ENCODE data around the gene SORBS1.
"Not testable (repeated sequence)": the region's sequence is repeated elsewhere in the genome, so short reads cannot be mapped to it uniquely, and the experiment has no call there.

The SORBS1 gene

DNA sequence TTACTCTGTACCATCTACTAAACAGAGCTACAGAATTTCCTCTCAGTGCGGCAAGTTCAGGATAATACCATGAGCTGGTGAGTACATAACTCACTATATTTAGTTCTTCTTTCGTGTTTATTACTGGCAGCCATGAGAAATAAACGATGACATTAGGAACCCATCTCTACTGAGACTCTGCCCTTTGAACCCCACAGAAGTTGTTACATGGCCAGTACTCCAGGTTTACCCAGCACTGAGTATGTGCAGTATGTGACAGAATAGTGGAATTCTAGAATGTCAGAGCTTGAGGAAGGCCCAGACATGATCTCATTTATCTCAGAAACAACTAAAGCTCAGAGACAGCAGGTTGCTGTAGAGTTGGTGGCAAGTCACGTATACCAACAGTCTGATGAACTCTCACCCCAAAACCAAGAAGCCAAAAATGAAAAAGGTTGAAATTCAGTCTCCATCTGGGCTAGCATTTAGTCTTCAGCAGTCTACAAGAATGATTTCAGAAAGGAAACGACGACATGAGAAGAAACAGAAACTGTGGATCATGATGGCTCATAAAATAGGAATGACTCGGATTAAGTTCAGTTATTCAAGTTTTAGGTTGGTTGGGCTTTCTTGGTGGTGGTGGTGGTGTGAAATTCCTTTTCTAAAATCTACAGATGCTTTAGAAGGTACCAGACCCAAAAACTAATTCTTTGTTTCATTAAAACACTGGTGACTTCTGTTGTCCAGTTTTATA, 78.5 kb downstream of the SORBS1 start:
- DNase-seq (ENCODE audit: low read depth), result peak; percentile 34

DNA sequence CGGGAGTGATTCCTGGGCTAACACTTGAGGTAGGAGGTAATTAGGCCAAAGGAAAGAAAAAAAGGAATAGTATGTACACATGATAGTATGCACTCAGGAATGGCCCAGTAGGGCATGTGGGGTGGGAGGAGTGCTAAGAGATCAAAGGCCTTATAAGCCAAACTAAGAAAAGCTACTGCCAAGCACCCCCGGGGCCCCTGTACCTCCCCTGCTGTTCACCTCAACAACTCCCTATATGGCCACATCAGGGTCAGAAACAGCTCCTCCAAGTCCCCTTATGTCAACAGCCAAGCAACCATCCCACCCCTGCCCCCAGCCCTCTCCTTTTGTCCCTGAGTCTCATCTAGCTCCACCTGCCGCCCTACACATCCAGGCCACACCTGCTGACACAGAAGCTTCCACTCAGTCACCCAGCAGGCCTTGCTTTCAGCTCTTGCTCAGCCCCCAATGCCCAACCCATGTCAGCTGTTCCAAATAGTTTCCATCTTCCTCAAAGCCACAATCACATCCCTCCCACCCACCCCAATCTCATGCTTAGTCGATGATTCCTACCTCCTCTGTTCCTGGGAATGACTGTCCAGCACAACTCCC, 80.2 kb downstream of the SORBS1 start:
- peak; percentile 13 for DNase-seq (ENCODE audit: low read depth)

DNA sequence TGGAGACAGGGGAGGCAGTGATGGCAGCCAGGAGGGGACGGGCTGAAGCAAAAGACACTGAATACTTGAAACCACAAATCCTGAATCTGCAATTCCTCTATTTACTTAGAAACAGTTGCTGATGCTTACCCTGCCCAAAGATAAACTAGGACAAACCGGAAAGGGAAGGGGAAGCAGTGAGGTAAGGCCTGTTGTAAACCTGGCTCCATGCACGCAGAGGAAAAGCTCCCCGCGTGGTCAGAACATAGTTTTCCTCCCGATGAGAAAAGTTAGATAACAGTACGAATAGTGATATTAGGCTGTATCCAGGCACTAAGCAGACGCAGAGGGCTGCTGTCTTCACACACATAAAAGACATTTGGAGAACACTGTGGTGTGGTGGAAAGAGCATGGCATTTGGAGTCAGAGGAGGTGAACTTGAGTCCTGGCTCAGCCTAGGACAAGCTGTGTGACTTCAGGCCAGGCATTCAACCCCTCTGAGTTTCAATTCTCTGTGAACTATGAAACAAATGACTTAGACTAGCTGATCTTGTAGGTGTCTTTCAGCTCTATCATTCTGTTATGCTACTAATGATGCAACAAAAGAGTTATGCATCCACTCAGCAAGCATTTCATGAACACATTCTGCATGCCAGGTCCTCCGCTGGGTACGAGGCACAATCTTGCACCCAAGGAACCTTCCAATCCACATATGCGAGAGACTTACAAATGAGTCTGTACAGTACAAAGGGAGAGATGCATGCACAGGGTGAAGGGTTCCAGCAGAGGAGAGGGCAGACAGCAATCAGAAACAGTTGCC, 80.9 kb downstream of the SORBS1 start:
- DNase-seq (ENCODE audit: low read depth), result no peak

DNA sequence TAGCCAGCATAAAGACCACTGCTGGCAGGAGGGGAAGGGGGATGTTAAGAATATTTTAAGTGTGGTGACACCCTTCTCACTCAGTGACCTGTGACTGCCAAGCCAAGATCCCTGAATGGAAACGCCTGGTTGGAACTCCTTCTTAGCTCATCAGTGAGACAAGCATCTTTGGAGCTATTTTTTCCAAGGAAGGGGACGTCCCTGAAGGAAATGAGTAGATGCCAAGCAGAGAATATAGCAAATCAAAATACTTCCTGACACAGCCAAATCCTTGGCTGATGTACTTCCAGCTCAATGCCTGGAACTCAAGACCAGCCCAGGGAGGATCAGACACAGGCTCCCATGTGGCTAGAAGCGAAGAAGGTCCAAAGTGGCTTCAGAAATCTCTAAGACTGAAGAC, 82.2 kb downstream of the SORBS1 start:
- peak; percentile 14 for DNase-seq (ENCODE audit: low read depth)

GRCh38 chr10:95478185-95478584, 83.0 kb downstream of the SORBS1 start:
- DNase-seq (ENCODE audit: low read depth), result no peak

DNA sequence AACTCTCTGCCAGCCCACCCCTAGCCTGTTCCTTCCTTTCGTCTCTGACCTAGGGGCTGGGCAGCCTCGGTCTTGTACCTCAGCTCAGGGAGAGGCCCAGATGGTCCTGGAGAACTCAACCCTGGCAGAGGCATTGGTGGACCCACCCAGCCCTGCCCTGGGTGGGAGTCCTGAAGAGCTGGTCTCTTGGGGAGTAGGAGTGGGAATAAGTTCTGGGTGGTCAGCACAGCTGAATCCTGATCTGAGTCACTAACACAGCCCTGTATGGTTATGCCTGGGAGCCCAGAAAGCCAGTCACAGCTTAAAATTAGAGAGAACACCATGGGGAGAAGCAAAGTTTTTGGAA, 84.0 kb downstream of the SORBS1 start:
- DNase-seq (ENCODE audit: low read depth), result no peak

- DNase-seq (ENCODE audit: low read depth), result no peak
Observed at GRCh38 chr10:95476469-95477174, 84.5 kb downstream of the SORBS1 start.

DNA sequence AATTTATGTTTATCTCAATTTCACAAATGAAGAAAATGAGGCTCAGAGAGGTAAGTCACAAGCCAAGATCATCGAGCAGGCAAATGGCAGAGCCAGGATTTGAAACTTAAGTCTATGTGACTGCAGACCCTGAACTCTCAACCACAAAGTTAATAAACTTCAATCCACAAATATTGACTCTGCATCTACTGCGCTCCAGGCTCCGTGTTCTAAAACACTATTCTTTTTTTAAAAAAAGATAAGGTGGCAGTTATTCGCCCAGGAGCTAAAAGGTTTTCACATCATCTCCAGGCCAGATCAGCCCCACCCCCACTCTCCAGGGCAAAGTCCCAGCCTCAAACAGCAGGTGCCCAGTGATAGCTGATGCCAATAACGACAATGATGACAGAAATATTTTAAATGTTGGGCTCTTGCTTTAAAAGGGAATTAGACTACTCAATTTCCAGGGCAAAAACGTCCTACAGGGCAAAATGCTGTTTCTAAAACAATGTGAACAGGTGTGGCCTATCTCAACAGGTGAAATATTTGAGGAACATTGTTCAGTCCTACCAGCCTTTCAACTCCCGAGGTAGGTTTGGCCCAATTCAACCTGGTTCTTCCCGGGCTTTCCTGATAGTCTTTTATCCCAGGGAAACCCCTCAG, 85.2 kb downstream of the SORBS1 start:
- no peak for DNase-seq (ENCODE audit: low read depth)

DNA sequence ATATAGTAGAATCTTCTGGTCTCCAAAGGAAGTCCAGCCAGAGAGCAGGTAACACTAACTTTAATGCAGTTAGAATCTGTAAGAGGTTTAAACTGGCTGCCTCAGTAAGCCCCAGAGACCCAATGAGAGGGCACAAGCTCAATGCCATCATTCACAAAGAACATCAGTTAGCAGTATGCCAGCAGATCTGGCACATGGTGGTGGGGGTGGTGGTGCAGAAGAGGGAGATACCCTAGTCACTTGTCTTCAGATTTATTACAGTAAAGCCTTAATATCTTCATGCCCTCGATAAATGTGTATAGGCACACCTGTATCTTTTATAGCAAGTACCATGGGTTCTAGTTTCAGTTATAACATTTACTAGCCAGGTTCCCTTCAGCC, 86.2 kb downstream of the SORBS1 start:
- no peak for DNase-seq (ENCODE audit: low read depth)

GRCh38 chr10:95474228-95475002, 86.8 kb downstream of the SORBS1 start:
- peak; percentile 63 for DNase-seq (ENCODE audit: low read depth)

DNA sequence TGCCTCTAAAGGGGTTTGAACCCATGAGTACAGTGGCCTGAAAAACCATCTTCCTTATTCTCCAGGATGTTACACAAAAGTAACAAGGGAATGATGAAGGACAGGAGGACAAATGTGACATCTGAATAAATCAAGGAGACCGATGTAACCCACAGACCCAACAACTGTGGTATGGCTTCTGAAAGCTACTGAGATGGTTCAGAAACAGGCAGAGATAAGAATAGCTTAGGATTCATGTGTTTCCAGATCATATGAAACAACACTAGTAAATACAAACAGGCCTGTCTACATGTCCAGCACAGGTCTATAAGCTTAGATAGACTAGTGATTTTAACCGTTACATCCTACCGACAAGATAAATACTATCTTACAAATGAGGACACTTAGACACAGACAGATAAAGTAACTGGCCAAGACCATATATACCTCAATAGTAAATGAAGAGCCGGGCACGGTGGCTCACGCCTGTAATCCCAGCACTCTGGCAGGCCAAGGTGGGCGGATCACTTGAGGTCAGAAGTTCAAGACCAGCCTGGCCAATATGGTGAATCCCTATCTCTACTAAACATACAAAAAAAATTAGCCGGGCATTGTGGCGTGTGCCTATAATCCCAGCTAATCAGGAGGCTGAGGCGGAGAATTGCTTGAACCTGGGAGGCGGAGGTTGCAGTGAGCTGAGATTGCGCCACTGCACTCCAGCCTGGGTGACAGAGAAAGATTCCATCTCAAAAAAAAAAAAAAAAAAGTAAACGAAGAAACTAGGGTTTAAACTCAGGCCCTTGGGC, 88.7 kb downstream of the SORBS1 start:
- no peak for DNase-seq (ENCODE audit: low read depth)

DNA sequence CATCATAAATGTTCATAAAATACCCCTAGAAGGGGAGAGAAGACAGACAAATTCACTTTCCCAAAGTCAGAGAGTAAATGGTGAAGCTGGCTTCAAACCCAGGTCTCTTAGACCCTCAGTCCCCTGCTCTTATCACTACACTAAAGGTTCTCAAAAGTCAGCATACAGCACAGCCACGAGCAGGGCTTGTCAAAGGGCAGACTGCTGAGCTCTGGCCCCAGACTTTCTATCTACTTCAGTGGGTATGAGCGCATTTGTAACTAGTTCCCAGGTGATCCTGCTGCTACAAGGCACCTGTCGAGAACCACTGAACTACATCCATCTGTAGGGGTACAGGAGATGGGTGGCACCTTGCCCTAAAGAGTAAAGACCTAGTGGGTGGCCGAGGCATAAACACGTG, 91.5 kb downstream of the SORBS1 start:
- DNase-seq (ENCODE audit: low read depth), result no peak

- no peak for DNase-seq (ENCODE audit: low read depth)
Observed at GRCh38 chr10:95469251-95469650, 91.9 kb downstream of the SORBS1 start.

DNA sequence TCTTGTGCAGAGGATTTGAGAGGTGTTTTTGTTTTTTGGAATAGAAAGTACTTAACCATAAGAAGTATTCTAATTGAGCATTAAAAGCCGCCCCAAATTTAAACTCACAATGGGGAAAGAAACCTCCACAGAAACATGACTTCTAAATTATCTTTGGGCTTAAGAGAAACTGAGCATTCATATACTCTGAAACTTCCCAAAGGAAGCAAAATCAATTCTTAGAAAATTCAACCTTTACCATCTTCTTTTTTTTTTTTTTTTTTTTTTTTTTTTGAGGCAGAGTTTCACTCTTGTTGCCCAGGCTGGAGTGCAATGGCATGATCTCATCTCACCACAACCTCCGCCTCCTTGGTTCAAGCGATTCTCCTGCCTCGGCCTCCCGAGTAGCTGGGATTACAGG, 93.5 kb downstream of the SORBS1 start:
- not testable (repeated sequence) for DNase-seq (ENCODE audit: low read depth)

DNA sequence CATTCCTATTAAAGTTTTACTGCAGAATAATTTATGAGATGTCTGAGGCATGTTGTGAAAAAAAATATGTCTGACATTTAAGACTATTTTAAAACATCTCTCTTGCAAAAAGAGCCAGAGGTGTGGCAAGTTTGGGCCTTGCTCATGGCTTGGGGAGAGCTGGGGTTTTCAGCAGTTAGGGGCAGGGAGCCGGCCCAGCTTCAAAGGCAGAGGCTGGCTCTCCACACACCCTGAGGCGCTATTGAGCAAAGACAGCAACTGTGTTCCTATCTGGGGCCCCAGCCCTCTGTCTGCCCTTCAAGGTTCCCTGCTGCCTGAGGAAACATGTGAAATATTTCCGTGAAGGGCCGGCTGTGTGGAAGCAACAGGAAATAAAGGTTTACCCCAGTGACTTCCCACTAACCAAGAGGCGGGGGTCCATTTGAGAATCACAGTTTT, 94.0 kb downstream of the SORBS1 start:
- peak; percentile 54 for DNase-seq (ENCODE audit: low read depth)

DNA sequence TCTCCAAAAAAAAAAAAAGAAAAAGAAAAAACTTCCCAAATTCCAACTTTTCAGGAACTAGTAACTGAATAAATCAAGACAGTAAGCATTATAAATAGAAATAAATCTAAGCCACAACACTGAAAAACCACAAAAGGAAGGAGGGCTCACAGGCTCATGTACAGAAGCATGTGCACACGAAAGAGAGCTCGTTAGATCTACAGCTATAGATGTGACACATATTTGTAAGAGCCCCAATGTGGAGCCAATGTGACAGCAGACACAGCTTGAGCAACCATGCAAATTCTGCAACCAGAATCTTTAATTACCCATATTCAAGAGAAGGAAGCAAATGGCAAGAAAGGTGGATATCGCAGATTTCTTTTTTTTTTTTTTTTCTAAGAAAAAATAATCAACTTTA, 94.7 kb downstream of the SORBS1 start:
- DNase-seq (ENCODE audit: low read depth), result no peak

- DNase-seq (ENCODE audit: low read depth), result no peak
Observed at GRCh38 chr10:95464280-95464679, 96.9 kb downstream of the SORBS1 start.

DNA sequence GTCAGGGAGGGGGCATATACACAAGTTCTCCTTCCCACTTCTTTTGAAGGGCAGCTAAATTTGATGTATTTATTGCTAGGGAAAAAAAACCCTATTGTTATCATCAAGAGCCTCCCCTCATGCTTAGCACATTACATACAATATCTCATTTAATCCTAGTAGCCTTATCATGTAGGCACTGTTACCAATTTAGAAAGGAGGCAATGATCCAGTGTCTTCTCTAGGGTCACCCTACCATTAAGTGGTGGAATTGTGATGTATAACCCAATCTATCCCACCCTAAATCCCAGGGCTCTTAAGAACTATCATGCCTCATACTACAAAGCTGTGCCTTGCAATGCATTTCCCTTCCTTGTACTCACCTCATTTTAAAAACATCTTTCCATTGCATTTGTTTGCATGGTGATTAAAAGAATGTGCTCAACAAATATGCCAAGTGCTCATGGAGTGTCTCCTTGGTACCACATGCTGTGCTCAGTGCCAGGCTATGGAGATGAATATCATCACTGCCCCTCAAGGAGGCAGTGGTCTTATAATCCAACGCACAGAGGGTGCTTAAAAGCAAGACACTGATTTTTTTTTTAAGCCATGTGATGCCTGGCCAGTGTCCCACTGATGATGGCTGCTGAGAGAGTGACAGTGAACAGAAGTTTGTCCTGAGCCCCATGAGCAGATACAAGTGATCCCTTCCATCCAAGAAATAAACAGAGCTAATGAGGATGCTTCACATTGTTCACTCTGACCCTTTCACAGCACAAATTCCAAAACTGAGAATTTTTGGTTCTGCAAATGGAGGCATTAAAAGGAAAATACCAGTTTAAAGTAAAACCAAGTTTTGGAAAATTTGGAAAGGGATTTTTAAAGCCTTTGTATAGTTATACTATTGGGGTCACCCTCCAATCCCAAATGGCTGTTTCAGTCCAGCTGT, 98.2 kb downstream of the SORBS1 start:
- no peak for DNase-seq (ENCODE audit: low read depth)

- DNase-seq (ENCODE audit: low read depth), result no peak
Observed at GRCh38 chr10:95461611-95462010, 99.6 kb downstream of the SORBS1 start.
